GM18517 (cell line): ENCODE measurements around the gene CUBN.

Experiments used
- ATAC-seq: cut with Tn5 transposase; IDR thresholded peaks from one replicate; pipeline ENCODE4 v1.9.1; 2021; ENCODE audit warnings: mild to moderate bottlenecking, moderate library complexity; ENCODE audit not compliant: unreplicated experiment

Gene CUBN

GRCh38 chr10:16995867-16996529, 133.6 kb downstream of the CUBN start:
- ATAC-seq = no peak

- no peak for ATAC-seq
Measured at GRCh38 chr10:16993186-16993585, 136.4 kb downstream of the CUBN start.

GRCh38 chr10:16992611-16993119, 136.9 kb downstream of the CUBN start:
- ATAC-seq = no peak

- ATAC-seq = no peak
Measured at GRCh38 chr10:16991011-16991410, 138.6 kb downstream of the CUBN start.

GRCh38 chr10:16989826-16990293, 139.8 kb downstream of the CUBN start:
- ATAC-seq = no peak

GRCh38 chr10:16988900-16989299, 140.7 kb downstream of the CUBN start:
- ATAC-seq = no peak

GRCh38 chr10:16987976-16988610, 141.5 kb downstream of the CUBN start:
- ATAC-seq = no peak

GRCh38 chr10:16987206-16987621, 142.4 kb downstream of the CUBN start:
- ATAC-seq = no peak

- no peak for ATAC-seq
Measured at GRCh38 chr10:16986406-16987205, 143.0 kb downstream of the CUBN start.

- ATAC-seq = no peak
Measured at GRCh38 chr10:16986082-16986405, 143.6 kb downstream of the CUBN start.

- ATAC-seq = no peak
Measured at GRCh38 chr10:16984242-16984641, 145.4 kb downstream of the CUBN start.

GRCh38 chr10:16976803-16977202, 152.8 kb downstream of the CUBN start:
- no peak for ATAC-seq

GRCh38 chr10:16975188-16975587, 154.4 kb downstream of the CUBN start:
- no peak for ATAC-seq

GRCh38 chr10:16968416-16969041, 161.1 kb downstream of the CUBN start:
- ATAC-seq = no peak

GRCh38 chr10:16967866-16968415, 161.7 kb downstream of the CUBN start:
- ATAC-seq = no peak

- ATAC-seq = no peak
Measured at GRCh38 chr10:16966991-16967865, 162.4 kb downstream of the CUBN start.

- no peak for ATAC-seq
Measured at GRCh38 chr10:16965740-16966447, 163.7 kb downstream of the CUBN start.

- no peak for ATAC-seq
Measured at GRCh38 chr10:16965344-16965616, 164.3 kb downstream of the CUBN start.

GRCh38 chr10:16964576-16965343, 164.9 kb downstream of the CUBN start:
- no peak for ATAC-seq
